Chondrocyte (in vitro differentiated cells): ENCODE results near the gene DNAJC10. TPM values are rescaled to one million over a fixed set of nuclear protein-coding genes. Genes with fewer than 3 reads are reported as not detected.
"Not testable (repeated sequence)": the region's sequence is repeated elsewhere in the genome, so short reads cannot be mapped to it uniquely, and the experiment has no call there.

Experiments
- DNase-seq: peaks from one replicate; pipeline ENCODE4 v3.0.0; 2021; ENCODE audit warnings: mixed read lengths, low spot score
- H3K27ac Mint-ChIP-seq: one replicate; pipeline ENCODE4 v1.8.0; 2021; ENCODE audit warnings: mild to moderate bottlenecking, moderate library complexity, mixed read lengths; ENCODE audit not compliant: unreplicated experiment
- H3K27me3 Mint-ChIP-seq: 2 replicates; pipeline ENCODE4 v1.8.0; 2021; ENCODE audit warnings: low read depth, mixed read lengths
- H3K36me3 Mint-ChIP-seq: 2 replicates; pipeline ENCODE4 v1.8.0; 2021; ENCODE audit warnings: low read depth, mixed read lengths
- H3K4me1 Mint-ChIP-seq: 2 replicates; pipeline ENCODE4 v1.8.0; 2021; ENCODE audit warnings: low read depth, mild to moderate bottlenecking, mixed read lengths
- H3K4me3 Mint-ChIP-seq: one replicate; pipeline ENCODE4 v1.8.0; 2021; ENCODE audit warnings: mild to moderate bottlenecking, moderate library complexity, mixed read lengths; ENCODE audit not compliant: unreplicated experiment
- H3K9me3 Mint-ChIP-seq: 2 replicates; pipeline ENCODE4 v1.8.0; 2021; ENCODE audit warnings: low read depth, mixed read lengths
- total RNA-seq: library from RNA; stranded (reverse); gene quantifications from 3 replicates; pipeline ENCODE4 v1.2.1, GENCODE V29; 2021
- TF ChIP-seq, protein P1 (sequence below): fragments of 200-600 bp; sonication (generic); IDR thresholded peaks from 2 replicates; pipeline ENCODE4 v1.5.0; 2021; ENCODE audit warnings: antibody characterized with exemption, mild to moderate bottlenecking, moderate library complexity

Gene DNAJC10
- total RNA-seq, 1 donor from 2014 or later = 178 TPM

DNA sequence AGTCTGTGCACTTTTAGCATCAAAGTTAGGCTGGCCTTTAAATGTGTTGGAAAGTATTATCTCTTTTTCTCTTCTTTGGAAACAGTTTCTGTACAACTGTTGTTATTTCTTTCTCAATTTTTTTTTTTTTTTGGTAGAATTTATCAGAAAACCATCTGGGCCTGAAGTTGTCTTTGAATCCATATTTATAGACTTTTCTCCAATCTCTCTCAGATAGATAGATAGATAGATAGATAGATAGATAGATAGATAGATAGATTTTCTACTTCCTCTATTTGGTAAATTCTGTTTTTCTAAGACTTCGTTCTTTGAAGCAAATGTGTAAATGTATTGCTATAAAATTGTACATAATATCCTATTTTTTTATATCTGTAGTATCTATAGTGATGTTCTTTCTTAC lies 17.5 kb downstream of the DNAJC10 start:
- peaks cover 32% of the 10 kb centered on the region for H3K36me3 Mint-ChIP-seq
- H3K27me3 Mint-ChIP-seq = no peaks in the 10 kb centered on the region
- peak overlapping the region; percentile 15 for H3K27ac Mint-ChIP-seq
- no peak overlapping the region for H3K4me3 Mint-ChIP-seq
- peaks cover 4% of the 10 kb centered on the region for H3K4me1 Mint-ChIP-seq
- TF ChIP-seq, protein P1, sequence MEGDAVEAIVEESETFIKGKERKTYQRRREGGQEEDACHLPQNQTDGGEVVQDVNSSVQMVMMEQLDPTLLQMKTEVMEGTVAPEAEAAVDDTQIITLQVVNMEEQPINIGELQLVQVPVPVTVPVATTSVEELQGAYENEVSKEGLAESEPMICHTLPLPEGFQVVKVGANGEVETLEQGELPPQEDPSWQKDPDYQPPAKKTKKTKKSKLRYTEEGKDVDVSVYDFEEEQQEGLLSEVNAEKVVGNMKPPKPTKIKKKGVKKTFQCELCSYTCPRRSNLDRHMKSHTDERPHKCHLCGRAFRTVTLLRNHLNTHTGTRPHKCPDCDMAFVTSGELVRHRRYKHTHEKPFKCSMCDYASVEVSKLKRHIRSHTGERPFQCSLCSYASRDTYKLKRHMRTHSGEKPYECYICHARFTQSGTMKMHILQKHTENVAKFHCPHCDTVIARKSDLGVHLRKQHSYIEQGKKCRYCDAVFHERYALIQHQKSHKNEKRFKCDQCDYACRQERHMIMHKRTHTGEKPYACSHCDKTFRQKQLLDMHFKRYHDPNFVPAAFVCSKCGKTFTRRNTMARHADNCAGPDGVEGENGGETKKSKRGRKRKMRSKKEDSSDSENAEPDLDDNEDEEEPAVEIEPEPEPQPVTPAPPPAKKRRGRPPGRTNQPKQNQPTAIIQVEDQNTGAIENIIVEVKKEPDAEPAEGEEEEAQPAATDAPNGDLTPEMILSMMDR = no peak
- no peaks in the 10 kb centered on the region for H3K9me3 Mint-ChIP-seq
- DNase-seq = no peak

DNA sequence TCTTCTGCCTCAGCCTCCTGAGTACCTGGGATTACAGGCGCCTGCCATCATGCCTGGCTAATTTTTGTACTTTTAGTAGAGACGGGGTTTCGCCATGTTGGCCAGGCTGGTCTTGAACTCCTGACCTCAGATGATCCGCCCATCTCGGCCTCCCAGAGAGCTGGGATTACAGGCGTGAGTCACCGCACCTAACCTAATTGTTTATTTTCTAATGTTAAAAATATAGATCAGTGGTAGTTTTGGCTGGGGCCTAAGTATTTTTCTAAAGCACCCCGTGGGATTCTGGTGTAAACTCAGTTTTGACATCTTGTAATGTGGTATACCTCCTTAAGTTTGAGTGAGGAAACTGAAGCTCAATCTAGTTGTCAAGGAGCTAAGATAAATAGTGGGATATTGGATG lies 20.8 kb downstream of the DNAJC10 start:
- not testable (repeated sequence) for H3K27me3 Mint-ChIP-seq, H3K4me1 Mint-ChIP-seq, H3K27ac Mint-ChIP-seq, H3K9me3 Mint-ChIP-seq, H3K4me3 Mint-ChIP-seq, DNase-seq
- peaks cover 28% of the 10 kb centered on the region for H3K36me3 Mint-ChIP-seq

DNA sequence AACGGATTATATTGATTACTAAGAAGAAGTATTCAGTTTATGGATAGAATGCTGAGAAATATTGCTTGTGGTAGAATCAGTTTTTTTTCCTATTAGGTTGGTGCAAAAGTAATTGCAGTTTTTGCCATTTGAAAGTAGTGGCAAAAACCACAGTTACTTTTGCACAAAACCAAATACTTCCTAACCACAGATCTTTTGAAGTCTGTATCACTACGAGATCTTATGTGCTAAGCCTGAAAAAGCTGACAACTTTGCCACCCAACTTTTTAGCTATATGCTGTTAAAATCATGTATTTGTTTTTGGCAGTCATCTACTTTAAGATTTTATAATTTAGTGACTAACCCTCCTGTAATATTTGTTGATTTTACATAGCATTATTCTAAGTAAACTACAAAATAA lies 24.6 kb downstream of the DNAJC10 start:
- H3K9me3 Mint-ChIP-seq = no peaks in the 10 kb centered on the region
- H3K36me3 Mint-ChIP-seq = peaks cover 48% of the 10 kb centered on the region
- H3K4me3 Mint-ChIP-seq = no peak overlapping the region
- H3K27ac Mint-ChIP-seq = no peak overlapping the region
- H3K27me3 Mint-ChIP-seq = no peaks in the 10 kb centered on the region
- no peak for DNase-seq
- TF ChIP-seq, protein P1 = no peak
- H3K4me1 Mint-ChIP-seq = no peaks in the 10 kb centered on the region

DNA sequence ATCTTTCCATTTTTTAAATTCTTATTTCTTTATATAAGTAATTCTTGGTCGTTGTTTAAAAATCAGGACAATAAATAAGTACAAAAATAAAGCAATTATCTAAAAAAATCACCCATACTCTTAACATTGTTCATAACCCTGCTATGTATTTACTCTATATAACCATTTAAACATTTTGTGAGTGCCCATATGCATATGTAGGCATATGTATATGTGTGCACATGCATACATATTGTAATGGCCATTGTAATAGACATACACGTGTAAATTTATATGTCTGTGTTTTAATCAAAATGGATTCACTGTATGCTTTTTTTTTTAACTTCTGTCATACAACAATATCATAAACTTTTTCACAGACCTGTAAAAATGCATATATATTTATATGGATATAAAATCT lies 25.6 kb downstream of the DNAJC10 start:
- Mint-ChIP-seq H3K4me3 (no peak overlapping the region), H3K27ac (no peak overlapping the region), H3K9me3 (no peaks in the 10 kb centered on the region), H3K4me1 (no peaks in the 10 kb centered on the region), H3K36me3 (peaks cover 50% of the 10 kb centered on the region), H3K27me3 (no peaks in the 10 kb centered on the region)
- DNase-seq = no peak
- TF ChIP-seq, protein P1 = no peak

DNA sequence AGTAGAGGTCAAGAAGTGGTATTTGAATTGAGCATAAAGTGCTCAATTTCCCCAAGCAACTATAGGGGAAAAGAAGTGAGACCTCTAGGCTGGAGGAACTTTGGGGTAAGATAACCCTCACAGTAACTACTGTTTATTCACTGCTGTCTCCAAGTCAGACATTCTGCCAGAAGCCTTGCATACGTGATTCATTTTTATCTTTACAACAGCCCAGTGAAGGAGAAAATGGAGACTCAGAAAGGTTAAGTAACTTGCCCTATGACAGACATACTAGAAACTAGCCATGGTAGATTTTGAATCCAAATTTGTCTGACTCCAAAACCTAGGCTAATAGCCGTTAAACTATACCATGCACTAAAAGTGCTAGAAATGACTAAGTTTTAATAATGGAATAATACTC lies 28.4 kb downstream of the DNAJC10 start:
- H3K27ac Mint-ChIP-seq = no peak overlapping the region
- TF ChIP-seq, protein P1 = no peak
- no peak for DNase-seq
- H3K27me3 Mint-ChIP-seq = no peaks in the 10 kb centered on the region
- H3K4me1 Mint-ChIP-seq = no peaks in the 10 kb centered on the region
- no peak overlapping the region for H3K4me3 Mint-ChIP-seq
- no peaks in the 10 kb centered on the region for H3K9me3 Mint-ChIP-seq
- H3K36me3 Mint-ChIP-seq = peaks cover 43% of the 10 kb centered on the region

DNA sequence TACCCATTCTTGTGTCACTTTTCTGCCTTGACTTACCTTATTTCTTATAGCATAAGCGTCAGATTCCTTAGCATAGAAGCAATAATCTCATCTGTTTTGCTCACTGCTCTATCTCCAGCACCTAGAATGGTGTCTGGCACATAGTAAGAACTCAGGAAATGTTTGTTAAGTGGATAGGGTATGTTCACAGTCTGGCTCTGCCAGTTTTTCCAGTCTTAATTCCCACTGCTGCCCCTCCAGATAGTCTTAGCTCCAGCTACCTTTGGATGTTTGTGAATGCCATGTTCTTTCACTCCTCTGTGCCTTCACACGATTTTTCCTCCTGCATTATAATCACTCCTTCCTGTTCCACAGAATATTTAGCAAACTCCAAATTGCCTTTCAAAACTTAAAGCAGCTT lies 29.0 kb downstream of the DNAJC10 start:
- Mint-ChIP-seq H3K27ac (no peak overlapping the region), H3K36me3 (peaks cover 48% of the 10 kb centered on the region), H3K9me3 (no peaks in the 10 kb centered on the region), H3K27me3 (no peaks in the 10 kb centered on the region), H3K4me3 (no peak overlapping the region), H3K4me1 (no peaks in the 10 kb centered on the region)
- TF ChIP-seq, protein P1 = no peak
- DNase-seq = no peak

DNA sequence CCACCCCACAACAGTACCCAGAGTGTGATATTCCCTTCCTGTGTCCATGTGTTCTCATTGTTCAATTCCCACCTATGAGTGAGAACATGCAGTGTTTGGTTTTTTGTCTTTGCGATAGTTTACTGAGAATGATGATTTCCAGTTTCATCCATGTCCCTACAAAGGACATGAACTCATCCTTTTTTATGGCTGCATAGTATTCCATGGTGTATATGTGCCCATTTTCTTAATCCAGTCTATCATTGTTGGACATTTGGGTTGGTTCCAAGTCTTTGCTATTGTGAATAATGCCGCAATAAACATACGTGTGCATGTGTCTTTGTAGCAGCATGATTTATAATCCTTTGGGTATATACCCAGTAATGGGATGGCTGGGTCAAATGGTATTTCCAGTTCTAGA lies 29.8 kb downstream of the DNAJC10 start:
- H3K36me3 Mint-ChIP-seq = peaks cover 49% of the 10 kb centered on the region
- H3K4me1 Mint-ChIP-seq, H3K4me3 Mint-ChIP-seq, H3K9me3 Mint-ChIP-seq, DNase-seq, H3K27ac Mint-ChIP-seq, H3K27me3 Mint-ChIP-seq: not testable (repeated sequence)
